SJSA1 (cell line): ENCODE results near the gene DNER. TPM values are rescaled to one million over a fixed set of nuclear protein-coding genes. Genes with fewer than 3 reads are reported as not detected.
"Not testable (repeated sequence)": the region's sequence is repeated elsewhere in the genome, so short reads cannot be mapped to it uniquely, and the experiment has no call there.

Experiments
- DNase-seq, 2 experiments: peaks; one replicate each; pipeline ENCODE4 v3.0.0-alpha.2; 2015 to 2020; ENCODE audit warnings: low spot score in 2 of 2, low read depth in 1 of 2
- H3K27ac ChIP-seq: fragments of 250-450 bp; sonication (Bioruptor Pico); 2 replicates; pipeline ENCODE4 v1.5.1; 2020; ENCODE audit warnings: mild to moderate bottlenecking, moderate library complexity
- H3K27me3 ChIP-seq: fragments of 250-450 bp; sonication (Bioruptor Pico); replicated peaks from 2 replicates; pipeline ENCODE4 v1.5.1; 2020; ENCODE audit warnings: mild to moderate bottlenecking, moderate library complexity
- H3K36me3 ChIP-seq: fragments of 250-450 bp; sonication (Bioruptor Pico); 2 replicates; pipeline ENCODE4 v1.5.1; 2020; ENCODE audit warnings: mild to moderate bottlenecking
- H3K4me1 ChIP-seq: fragments of 250-450 bp; sonication (Bioruptor Pico); replicated peaks from 2 replicates; pipeline ENCODE4 v1.6.1; 2021; ENCODE audit warnings: mild to moderate bottlenecking
- H3K4me3 ChIP-seq: fragments of 250-450 bp; sonication (Bioruptor Pico); 2 replicates; pipeline ENCODE4 v1.5.1; 2020; ENCODE audit warnings: mild to moderate bottlenecking
- H3K9me3 ChIP-seq: fragments of 250-450 bp; sonication (Bioruptor Pico); replicated peaks from 2 replicates; pipeline ENCODE4 v1.5.1; 2020; ENCODE audit warnings: mild to moderate bottlenecking
- total RNA-seq: library from RNA; depleted of rRNA; stranded (reverse); fragments of >200 nt; shearing (Covaris generic); gene quantifications from 2 replicates; pipeline ENCODE4 v1.2.3, GENCODE V29; 2014

The DNER gene
- total RNA-seq, 1 experiment from 2014 or later: 0.05 TPM

GRCh38 chr2:229642371-229642770 lies 72.0 kb downstream of the DNER start:
- no peak overlapping the region for H3K27ac ChIP-seq
- DNase-seq: no peak
- H3K36me3 ChIP-seq: no peaks in the 10 kb centered on the region
- H3K4me3 ChIP-seq: no peak overlapping the region
- no peaks in the 10 kb centered on the region for H3K9me3 ChIP-seq
- H3K4me1 ChIP-seq: no peaks in the 10 kb centered on the region
- no peaks in the 10 kb centered on the region for H3K27me3 ChIP-seq

GRCh38 chr2:229641676-229642075 lies 72.7 kb downstream of the DNER start:
- Histone ChIP-seq H3K9me3 (no peaks in the 10 kb centered on the region), H3K27me3 (no peaks in the 10 kb centered on the region), H3K4me1 (no peaks in the 10 kb centered on the region), H3K4me3 (no peak overlapping the region), H3K36me3 (no peaks in the 10 kb centered on the region), H3K27ac (no peak overlapping the region)
- DNase-seq: no peak

- Histone ChIP-seq H3K36me3 (no peaks in the 10 kb centered on the region), H3K27ac (no peak overlapping the region), H3K27me3 (no peaks in the 10 kb centered on the region), H3K4me1 (no peaks in the 10 kb centered on the region), H3K9me3 (no peaks in the 10 kb centered on the region), H3K4me3 (no peak overlapping the region)
- no peak for DNase-seq
Observed at GRCh38 chr2:229640636-229641035, 73.7 kb downstream of the DNER start.

- no peak for DNase-seq
- Histone ChIP-seq H3K9me3 (no peaks in the 10 kb centered on the region), H3K4me1 (no peaks in the 10 kb centered on the region), H3K27ac (no peak overlapping the region), H3K4me3 (no peak overlapping the region), H3K36me3 (no peaks in the 10 kb centered on the region), H3K27me3 (no peaks in the 10 kb centered on the region; the same call in 1 of the 2 replicates)
Observed at GRCh38 chr2:229636571-229636970, 77.8 kb downstream of the DNER start.

GRCh38 chr2:229635371-229635680 lies 79.0 kb downstream of the DNER start:
- Histone ChIP-seq H3K9me3 (no peaks in the 10 kb centered on the region), H3K27me3 (no peaks in the 10 kb centered on the region; the same call in 1 of the 2 replicates), H3K4me3 (no peak overlapping the region), H3K36me3 (no peaks in the 10 kb centered on the region), H3K4me1 (no peaks in the 10 kb centered on the region), H3K27ac (no peak overlapping the region)
- DNase-seq: no peak

DNA sequence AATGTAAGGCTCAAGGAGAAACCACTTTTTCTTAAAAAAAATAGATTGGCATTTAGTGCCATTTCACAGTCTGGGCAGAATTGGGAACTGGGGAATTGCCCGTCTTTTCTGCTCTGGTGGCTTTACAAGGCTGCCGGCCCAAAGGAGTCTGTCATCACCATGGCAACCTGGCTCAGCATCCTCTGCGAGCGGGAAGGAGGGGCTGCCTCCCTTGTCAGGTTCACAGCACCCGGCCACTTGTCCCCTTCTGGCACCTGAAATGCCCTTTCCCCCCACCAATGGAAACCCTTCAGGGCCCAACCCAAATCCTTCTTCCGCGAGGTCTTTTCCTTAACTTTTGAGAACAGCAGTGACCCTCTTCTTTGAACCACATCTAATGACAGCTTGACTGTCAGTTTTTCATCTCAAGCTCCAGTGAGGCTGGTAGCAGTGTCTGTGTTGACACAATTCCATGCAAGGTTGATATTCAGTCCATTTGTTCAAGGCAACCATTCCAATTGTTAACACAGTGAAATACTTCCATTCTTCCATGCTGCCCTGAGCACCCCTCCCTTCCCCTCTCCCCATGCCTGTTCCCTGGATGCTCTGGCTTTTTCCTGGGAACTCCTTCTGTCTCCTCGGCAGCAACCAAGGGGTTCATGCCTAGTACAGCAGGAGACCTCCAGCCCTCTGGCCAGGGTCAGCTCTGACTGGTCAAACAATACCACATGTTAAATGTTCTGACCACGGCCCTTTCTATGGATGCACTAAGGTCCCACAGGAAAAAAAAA lies 79.6 kb downstream of the DNER start:
- no peaks in the 10 kb centered on the region for H3K4me1 ChIP-seq
- H3K4me3 ChIP-seq: no peak overlapping the region
- no peak for DNase-seq
- H3K27me3 ChIP-seq: no peaks in the 10 kb centered on the region; the same call in 1 of the 2 replicates
- no peak overlapping the region for H3K27ac ChIP-seq
- H3K9me3 ChIP-seq: no peaks in the 10 kb centered on the region
- no peaks in the 10 kb centered on the region for H3K36me3 ChIP-seq

DNA sequence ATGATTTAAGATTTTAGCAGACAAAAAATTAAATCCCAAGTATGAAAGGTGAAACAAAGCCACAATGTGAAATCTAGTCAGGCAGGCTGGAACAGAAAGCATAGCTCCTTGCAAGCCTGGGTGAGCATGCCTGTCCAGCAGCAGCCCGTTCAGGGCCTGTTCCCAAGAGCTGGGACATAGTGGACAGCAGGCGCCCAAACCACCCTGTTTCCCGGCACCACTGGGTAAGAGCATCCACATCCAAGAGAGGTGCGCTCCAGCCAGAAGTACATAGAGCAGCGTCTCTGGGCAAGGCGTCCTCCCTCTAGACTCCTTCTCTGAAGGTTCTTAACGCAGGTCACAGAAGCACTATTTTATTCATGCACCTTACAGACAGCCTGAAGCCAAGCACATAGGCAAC lies 80.8 kb downstream of the DNER start:
- Histone ChIP-seq H3K27ac (no peak overlapping the region), H3K4me1 (no peaks in the 10 kb centered on the region), H3K9me3 (no peaks in the 10 kb centered on the region), H3K4me3 (no peak overlapping the region), H3K36me3 (no peaks in the 10 kb centered on the region), H3K27me3 (no peaks in the 10 kb centered on the region; the same call in 1 of the 2 replicates)
- DNase-seq: no peak

DNA sequence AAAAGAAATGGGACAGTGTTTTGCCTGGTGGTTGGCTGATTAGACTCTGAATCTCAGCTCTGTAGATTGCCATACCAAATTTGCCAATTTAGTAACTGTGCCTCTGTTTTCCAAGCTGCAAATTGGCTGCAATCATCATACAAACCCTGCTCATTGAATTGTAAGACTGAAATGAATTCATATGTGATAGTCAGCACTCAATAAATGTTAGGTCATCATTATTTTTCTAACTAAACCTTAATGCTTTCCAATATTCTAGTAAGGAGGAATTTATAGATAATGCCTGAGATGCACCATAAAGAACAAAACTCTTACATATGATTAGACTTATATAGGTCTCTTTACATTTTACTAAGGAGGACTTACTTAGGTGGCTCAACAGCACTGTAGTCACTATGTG lies 85.3 kb downstream of the DNER start:
- H3K9me3 ChIP-seq: no peaks in the 10 kb centered on the region

DNA sequence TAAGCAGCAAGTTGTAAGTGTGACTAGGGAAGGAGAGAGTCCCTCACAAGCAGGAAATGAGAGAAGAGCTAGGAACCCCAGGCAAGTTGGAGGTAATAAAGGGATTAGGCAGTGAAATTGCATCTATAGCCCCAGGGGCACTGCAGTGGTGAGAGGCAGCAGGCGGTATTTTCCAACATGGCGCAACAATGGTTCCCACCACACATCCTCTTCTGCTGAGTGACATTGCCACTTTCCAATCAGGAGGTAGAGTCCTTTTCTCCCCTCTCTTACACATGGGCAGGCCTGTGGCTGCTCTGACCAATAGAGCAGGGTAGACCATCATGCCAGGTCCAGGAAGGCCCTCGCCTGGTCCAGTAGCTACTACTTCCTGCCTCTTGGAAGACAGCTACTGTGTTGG lies 86.6 kb downstream of the DNER start:
- H3K9me3 ChIP-seq: no peaks in the 10 kb centered on the region
- H3K36me3 ChIP-seq: no peaks in the 10 kb centered on the region
- no peak overlapping the region for H3K27ac ChIP-seq
- no peak overlapping the region for H3K4me3 ChIP-seq
- H3K27me3 ChIP-seq: peaks cover 5% of the 10 kb centered on the region; the same call in 1 of the 2 replicates
- no peaks in the 10 kb centered on the region for H3K4me1 ChIP-seq
- no peak for DNase-seq

More for the DNA sequence above, 85.3 kb downstream of the DNER start:
- Histone ChIP-seq H3K4me3 (no peak overlapping the region), H3K36me3 (no peaks in the 10 kb centered on the region), H3K27ac (no peak overlapping the region), H3K4me1 (no peaks in the 10 kb centered on the region), H3K27me3 (peaks cover 5% of the 10 kb centered on the region; the same call in 1 of the 2 replicates)
- DNase-seq: no peak

GRCh38 chr2:229622495-229623355 lies 91.6 kb downstream of the DNER start:
- DNase-seq: no peak
- Histone ChIP-seq H3K4me3 (no peak overlapping the region), H3K4me1 (no peaks in the 10 kb centered on the region)

GRCh38 chr2:229620759-229621158 lies 93.6 kb downstream of the DNER start:
- no peak for DNase-seq

More at GRCh38 chr2:229622495-229623355, 91.6 kb downstream of the DNER start:
- H3K27me3 ChIP-seq: 0 out of 2 replicates have a peak, but pooled peaks cover 5% of the 10 kb centered on the region
- H3K36me3 ChIP-seq: no peaks in the 10 kb centered on the region
- H3K27ac ChIP-seq: no peak overlapping the region
- no peaks in the 10 kb centered on the region for H3K9me3 ChIP-seq

GRCh38 chr2:229620289-229620688 lies 94.1 kb downstream of the DNER start:
- Histone ChIP-seq H3K9me3 (no peaks in the 10 kb centered on the region), H3K36me3 (no peaks in the 10 kb centered on the region), H3K4me1 (no peaks in the 10 kb centered on the region), H3K4me3 (no peak overlapping the region), H3K27ac (no peak overlapping the region), H3K27me3 (0 out of 2 replicates have a peak, but pooled peaks cover 3% of the 10 kb centered on the region)
- DNase-seq: no peak

More at GRCh38 chr2:229620759-229621158, 93.6 kb downstream of the DNER start:
- 0 out of 2 replicates have a peak, but pooled peaks cover 3% of the 10 kb centered on the region for H3K27me3 ChIP-seq
- no peak overlapping the region for H3K4me3 ChIP-seq
- H3K36me3 ChIP-seq: no peaks in the 10 kb centered on the region
- H3K4me1 ChIP-seq: no peaks in the 10 kb centered on the region
- no peaks in the 10 kb centered on the region for H3K9me3 ChIP-seq
- no peak overlapping the region for H3K27ac ChIP-seq

- DNase-seq: no peak
- no peaks in the 10 kb centered on the region for H3K36me3 ChIP-seq
Observed at GRCh38 chr2:229616433-229616832, 97.9 kb downstream of the DNER start.

DNA sequence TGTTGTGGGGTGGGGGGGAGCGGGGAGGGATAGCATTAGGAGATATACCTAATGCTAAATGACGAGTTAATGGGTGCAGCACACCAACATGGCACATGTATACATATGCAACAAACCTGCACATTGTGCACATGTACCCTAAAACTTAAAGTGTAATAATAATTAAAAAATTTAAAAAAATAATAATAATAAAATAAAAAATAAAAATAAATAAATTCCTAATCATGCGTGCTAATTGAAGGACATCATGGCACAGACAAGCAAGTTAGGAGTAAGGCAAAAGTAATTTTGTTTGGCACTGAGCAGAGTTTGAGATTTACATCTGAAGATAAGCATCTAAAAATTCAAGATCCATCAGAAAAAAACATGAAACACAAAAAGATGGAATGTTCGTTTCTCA lies 100.3 kb downstream of the DNER start:
- H3K9me3 ChIP-seq, DNase-seq, H3K27ac ChIP-seq, H3K36me3 ChIP-seq, H3K4me3 ChIP-seq, H3K4me1 ChIP-seq, H3K27me3 ChIP-seq: not testable (repeated sequence)

More at GRCh38 chr2:229616433-229616832, 97.9 kb downstream of the DNER start:
- Histone ChIP-seq H3K27ac (no peak overlapping the region), H3K4me1 (no peaks in the 10 kb centered on the region), H3K4me3 (no peak overlapping the region), H3K27me3 (no peaks in the 10 kb centered on the region), H3K9me3 (no peaks in the 10 kb centered on the region)
